GM12801 (cell line): Measurements from ENCODE around the gene VSX1.

Experiments used
- TF ChIP-seq, protein P1 (sequence below): IDR thresholded peaks from one replicate; pipeline ENCODE4 v1.5.1; 2011; ENCODE audit warnings: control low read depth; ENCODE audit not compliant: insufficient read length; ENCODE audit errors: extremely low read depth

The VSX1 gene

DNA sequence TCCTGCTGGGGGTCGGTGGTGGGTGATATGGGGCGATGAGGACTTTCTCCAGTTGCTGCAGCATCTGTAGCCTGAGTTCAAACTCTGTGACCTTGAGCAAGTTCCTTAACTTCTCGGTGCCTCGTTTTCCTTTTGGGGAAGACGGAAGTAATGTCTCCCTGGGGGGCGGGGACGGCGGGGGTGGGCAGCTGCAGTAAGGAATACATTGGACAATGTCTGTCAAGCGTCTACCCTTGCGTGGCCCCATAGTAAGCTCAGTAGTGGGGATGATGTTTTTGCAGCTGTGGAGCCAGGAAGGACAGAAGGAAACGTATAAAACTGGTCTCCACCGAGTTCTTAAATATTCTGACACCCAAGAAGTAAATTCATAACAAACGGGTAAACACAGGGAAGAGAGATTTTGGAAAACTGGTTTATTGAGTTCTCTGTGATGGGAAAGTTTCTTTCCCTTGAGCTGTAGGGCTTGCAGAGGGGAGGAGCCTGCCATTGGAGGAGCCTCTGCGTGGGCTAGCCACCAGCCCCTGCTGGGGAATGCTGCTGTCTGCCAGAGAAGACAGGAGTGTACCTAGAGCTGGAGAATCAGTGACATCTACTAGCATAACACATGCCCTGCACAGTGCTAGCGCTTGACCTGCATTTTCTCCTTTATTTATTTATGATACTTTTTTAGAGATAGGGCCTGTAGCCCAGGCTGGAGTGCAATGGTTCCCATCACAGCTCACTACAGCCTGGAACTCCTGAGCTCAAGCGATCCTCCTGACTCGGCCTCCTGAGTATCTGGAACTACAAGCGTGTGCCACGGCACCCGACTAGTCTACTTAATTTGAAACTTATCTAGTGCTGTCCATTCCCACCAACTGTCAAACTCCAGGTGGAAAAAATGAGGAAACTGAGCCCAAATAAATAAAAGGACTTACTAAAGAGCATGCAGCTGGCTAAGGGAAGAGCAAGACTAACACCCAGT, 22.8 kb downstream of the VSX1 start:
- TF ChIP-seq, protein P1, sequence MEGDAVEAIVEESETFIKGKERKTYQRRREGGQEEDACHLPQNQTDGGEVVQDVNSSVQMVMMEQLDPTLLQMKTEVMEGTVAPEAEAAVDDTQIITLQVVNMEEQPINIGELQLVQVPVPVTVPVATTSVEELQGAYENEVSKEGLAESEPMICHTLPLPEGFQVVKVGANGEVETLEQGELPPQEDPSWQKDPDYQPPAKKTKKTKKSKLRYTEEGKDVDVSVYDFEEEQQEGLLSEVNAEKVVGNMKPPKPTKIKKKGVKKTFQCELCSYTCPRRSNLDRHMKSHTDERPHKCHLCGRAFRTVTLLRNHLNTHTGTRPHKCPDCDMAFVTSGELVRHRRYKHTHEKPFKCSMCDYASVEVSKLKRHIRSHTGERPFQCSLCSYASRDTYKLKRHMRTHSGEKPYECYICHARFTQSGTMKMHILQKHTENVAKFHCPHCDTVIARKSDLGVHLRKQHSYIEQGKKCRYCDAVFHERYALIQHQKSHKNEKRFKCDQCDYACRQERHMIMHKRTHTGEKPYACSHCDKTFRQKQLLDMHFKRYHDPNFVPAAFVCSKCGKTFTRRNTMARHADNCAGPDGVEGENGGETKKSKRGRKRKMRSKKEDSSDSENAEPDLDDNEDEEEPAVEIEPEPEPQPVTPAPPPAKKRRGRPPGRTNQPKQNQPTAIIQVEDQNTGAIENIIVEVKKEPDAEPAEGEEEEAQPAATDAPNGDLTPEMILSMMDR: no peak

DNA sequence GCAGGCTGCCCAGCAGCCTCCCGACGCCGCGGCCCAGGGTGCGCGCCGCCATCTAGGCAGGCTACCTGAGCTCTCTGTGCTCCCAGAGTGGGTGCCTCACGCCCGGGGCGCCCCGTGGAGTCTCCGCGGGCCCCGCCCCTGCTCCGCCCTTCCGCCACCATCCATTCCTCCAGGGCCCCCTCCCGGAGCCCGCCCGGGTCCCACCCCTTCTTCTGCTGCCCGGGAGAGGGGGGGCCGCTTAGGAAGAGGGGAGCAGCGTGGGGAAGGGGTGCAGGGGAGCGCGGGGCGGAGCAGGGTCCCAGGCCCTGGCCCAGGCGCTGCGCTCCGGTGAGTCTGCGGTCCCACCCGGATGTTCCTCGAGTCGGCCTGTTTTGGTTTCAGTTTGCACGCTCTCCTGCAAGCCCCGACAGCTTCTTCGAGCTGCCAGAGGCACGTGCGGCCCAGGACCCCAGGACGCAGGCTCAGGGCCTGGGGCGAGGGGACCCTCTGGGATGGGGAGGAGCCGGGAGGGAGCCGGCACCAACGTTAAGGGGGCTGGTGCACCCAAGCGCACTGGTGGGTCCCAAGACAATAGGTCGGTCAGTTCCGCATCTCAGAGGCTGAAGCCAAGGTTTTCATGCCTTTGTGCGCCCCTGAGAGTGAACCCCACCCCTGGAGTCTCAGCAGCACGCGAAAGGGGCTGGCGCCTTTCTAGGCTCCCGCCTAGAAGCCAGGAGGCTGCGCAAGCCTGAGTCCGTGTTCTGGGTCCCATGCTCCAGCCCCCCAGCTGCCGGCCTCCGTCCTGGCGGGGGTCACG, 23.7 kb downstream of the VSX1 start, which contains the start of gene ACSS1:
Gene ACSS1, minus strand, starts transcription at position 89 of the 796 bp plus-strand sequence. Its CDS starts 37 bp downstream, at position 52.
- TF ChIP-seq, protein P1: no peak

DNA sequence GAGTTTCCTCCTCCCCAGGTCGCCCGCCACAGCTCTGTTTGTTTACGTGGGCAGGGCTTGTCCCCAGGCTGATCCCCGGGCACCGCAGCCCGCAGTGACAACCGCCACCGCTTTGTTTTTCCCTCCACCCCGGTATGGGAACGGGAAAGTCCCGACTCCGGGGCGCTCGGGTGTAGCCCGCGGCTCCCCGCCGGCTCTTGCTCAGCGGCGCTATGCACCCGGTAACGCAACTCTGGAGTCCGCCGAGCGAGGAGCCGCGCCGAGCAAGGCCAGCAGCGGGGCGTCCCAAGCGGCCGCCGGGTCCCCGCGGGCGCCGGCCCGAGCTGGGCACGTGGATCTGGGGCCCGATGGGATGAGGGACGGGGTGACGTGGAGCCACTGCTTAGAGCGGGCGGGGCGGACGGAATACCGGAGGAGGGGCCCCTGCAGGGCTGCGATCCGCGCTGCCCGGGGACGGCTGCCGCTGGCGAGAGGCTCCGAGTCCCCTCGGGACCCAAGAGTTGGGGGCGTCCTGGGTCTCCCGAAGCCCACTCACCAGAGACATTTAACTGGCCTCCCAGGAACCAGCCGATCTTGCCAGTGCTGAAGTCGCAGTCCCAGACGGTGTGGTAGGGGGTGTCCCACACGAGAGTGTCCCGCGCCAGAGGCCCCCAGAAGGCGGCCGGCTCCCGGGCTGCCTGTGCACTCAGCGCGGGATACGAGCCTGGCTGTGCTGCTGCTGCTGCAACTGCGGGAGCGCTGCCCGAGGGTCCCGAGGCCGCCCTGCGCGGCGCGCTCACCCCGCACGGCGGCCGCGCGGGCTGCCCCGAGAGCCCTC, 24.5 kb downstream of the VSX1 start:
- TF ChIP-seq, protein P1: no peak

DNA sequence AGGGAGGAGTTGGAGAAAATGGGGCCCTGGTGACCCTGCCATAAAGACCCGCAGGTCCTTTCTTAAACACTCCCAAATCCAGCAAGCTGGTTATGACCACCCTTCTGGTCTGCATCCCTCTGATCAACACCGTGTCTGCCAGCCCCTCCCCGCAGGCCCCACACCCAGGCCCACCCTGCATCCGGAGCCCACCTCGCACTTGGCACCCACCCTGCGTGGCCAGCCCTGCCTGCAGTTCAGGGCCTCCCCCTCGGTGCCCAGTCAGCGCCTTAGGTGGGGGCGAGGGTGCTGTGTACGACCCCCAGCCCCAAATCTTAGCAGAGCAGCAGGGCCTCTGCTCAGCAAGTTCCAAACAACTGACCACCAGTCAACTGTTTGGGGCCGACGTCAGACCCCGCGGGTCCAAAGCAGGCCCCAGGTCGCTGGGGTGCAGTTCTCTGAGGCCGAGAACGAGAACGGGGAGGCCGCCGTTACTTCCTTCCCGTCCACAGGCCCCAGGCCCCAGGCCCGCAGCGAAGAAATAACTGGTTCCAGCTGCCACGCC, 25.2 kb downstream of the VSX1 start:
- TF ChIP-seq, protein P1: no peak

DNA sequence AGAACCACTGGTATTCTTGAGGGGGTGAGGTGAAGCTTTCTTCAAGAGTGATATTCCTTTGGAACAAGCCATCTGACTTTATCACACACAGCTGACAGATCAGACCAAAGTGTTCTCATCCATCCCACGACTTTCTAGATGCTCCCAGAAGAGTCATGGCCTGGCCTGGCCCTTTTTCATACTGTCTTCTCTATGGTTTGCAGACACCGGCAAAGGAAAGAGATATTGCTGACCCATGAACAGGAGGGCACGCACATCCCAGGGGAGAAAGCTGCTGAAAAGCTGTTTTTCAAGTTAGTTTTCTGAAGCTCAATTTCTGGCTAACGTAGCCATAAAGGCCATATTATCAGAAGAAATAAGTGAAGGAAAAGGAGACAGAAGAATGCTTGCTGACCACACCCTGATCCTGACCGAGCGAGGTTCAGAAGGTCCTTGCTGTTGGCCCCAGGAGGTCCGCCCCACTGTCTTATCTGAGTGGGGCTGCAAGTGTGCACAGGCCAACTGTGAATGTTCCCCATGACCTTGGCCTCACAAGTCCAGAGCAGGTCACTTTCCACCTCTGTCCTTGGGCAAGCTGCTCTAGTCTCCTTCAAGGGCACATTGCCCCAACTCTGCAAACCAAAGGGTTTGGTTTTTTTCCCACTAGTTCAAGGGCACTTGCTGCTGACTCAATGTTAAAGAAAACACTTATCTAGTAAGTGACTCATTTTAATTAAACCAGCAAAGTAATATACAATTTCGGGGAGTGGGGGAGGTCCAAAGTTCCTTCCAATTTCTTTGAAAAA, 26.0 kb downstream of the VSX1 start:
- TF ChIP-seq, protein P1: no peak

DNA sequence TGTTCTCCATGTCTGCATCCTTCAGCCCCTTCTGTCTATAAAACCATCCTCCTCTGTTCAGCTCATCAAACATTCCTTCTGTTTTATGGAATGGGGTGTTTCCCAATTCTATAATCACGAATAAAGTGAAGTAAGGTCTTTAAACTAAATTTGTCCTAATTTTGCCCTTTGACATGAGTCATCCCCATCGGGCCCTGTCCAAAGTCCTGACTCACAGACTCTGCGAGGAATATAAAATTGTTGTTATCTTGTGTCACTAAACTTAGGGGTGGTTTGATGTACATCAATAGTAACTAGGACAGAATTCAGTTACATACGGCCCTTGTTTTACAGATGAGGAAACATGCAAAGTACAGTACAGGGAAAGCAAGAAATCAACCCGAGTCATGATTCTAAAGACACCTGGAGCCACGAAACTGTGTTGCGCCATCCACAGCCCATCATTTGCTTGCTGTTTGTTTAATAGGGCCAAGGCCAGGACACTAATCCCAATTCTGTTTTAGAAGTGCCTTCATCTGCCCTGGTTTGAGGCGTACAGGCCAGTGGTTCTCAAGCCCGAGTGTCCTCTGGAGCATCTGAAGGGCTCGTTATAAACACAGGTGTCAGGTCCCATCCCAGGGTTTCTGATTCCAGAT, 26.8 kb downstream of the VSX1 start:
- TF ChIP-seq, protein P1: no peak
